Thyroid gland (tissue), 4 donors: ENCODE measurements around the gene SKIDA1.
"Not testable (repeated sequence)": the region's sequence is repeated elsewhere in the genome, so short reads cannot be mapped to it uniquely, and the experiment has no call there.

ENCODE experiments used
- POLR2A ChIP-seq, 2 donors: fragments of 450-650 bp; IDR thresholded peaks; one replicate each; pipeline ENCODE4 v1.6.1; 2017; ENCODE audit warnings: antibody characterized with exemption in 2 of 2, mild to moderate bottlenecking in 2 of 2, moderate library complexity in 1 of 2
- TF ChIP-seq, protein P1 (sequence below), 6 experiments: fragments of 200-600 bp in 3 of 6; fragments of 450-650 bp in 3 of 6; sonication (generic) in 3 of 6; IDR thresholded peaks; one replicate each; pipeline ENCODE4 v1.5.1; 2016 to 2019; ENCODE audit warnings: antibody characterized with exemption in 6 of 6, mild to moderate bottlenecking in 2 of 6, inconsistent platforms in 1 of 6, moderate library complexity in 1 of 6

DNA sequence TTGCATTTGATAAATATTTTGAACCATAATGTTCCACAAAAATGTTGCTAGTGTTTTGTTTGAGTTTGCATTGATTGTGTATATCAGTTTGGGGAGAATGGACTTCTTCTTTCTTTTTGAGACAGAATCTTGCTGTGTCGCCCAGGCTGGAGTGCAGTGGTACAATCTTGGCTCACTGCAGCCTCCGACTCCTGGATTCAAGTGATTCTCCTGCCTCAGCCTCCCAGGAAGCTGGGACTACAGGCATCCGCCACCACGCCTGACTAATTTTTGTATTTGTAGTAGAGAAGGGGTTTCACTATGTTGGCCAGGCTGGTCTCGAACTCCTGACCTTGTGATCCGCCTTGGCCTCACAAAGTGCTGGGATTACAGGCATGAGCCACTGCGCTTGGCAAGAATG is 33.5 kb upstream of the SKIDA1 start:
- TF ChIP-seq, protein P1, sequence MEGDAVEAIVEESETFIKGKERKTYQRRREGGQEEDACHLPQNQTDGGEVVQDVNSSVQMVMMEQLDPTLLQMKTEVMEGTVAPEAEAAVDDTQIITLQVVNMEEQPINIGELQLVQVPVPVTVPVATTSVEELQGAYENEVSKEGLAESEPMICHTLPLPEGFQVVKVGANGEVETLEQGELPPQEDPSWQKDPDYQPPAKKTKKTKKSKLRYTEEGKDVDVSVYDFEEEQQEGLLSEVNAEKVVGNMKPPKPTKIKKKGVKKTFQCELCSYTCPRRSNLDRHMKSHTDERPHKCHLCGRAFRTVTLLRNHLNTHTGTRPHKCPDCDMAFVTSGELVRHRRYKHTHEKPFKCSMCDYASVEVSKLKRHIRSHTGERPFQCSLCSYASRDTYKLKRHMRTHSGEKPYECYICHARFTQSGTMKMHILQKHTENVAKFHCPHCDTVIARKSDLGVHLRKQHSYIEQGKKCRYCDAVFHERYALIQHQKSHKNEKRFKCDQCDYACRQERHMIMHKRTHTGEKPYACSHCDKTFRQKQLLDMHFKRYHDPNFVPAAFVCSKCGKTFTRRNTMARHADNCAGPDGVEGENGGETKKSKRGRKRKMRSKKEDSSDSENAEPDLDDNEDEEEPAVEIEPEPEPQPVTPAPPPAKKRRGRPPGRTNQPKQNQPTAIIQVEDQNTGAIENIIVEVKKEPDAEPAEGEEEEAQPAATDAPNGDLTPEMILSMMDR (IDR thresholded peaks at IDR 0.05): not testable (repeated sequence)
- TF ChIP-seq POLR2A (IDR thresholded peaks at IDR 0.05): not testable (repeated sequence)
